ENCODE results near the gene GRPEL1.

GRPEL1 gene

DNA sequence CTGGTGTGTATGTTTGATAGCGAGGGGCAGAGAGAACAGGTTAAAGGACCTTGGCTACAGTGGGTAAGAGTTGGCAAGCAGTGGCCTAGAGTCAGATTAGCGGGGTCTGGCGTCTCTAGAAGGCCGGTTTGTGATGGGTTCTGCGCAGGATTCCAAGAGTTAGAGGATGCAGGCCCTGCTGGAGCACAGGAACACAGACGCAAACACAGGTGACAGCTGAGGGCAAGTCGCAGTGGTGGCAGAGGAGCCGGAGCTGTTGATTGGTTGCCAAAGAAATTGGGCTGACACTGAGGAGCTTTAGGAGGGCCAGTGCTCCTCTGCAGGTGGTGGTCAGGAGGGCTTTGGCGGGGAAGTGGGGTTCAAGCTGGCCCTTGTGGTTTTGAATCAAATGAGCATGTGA lies 20.9 kb downstream of the GRPEL1 start:
- CTCF ChIA-PET = interaction anchor here (0.6 kb wide), 1 partner anchor 954 kb away, joined by 4 read pairs; no protein-coding TSS in a partner anchor
- POLR2A ChIA-PET (ENCODE audit: low non-redundant PET) = no interaction called here
- TF ChIP-seq, protein P1, sequence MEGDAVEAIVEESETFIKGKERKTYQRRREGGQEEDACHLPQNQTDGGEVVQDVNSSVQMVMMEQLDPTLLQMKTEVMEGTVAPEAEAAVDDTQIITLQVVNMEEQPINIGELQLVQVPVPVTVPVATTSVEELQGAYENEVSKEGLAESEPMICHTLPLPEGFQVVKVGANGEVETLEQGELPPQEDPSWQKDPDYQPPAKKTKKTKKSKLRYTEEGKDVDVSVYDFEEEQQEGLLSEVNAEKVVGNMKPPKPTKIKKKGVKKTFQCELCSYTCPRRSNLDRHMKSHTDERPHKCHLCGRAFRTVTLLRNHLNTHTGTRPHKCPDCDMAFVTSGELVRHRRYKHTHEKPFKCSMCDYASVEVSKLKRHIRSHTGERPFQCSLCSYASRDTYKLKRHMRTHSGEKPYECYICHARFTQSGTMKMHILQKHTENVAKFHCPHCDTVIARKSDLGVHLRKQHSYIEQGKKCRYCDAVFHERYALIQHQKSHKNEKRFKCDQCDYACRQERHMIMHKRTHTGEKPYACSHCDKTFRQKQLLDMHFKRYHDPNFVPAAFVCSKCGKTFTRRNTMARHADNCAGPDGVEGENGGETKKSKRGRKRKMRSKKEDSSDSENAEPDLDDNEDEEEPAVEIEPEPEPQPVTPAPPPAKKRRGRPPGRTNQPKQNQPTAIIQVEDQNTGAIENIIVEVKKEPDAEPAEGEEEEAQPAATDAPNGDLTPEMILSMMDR (conservative IDR thresholded peaks at IDR 0.05; ENCODE audit: low read depth) = no peak
- no peak for DNase-seq (ENCODE audit: low spot score)
- H3K27ac ChIP-seq = 0 out of 2 replicates have a peak overlapping the region, but pooled peaks have one; percentile 5

DNA sequence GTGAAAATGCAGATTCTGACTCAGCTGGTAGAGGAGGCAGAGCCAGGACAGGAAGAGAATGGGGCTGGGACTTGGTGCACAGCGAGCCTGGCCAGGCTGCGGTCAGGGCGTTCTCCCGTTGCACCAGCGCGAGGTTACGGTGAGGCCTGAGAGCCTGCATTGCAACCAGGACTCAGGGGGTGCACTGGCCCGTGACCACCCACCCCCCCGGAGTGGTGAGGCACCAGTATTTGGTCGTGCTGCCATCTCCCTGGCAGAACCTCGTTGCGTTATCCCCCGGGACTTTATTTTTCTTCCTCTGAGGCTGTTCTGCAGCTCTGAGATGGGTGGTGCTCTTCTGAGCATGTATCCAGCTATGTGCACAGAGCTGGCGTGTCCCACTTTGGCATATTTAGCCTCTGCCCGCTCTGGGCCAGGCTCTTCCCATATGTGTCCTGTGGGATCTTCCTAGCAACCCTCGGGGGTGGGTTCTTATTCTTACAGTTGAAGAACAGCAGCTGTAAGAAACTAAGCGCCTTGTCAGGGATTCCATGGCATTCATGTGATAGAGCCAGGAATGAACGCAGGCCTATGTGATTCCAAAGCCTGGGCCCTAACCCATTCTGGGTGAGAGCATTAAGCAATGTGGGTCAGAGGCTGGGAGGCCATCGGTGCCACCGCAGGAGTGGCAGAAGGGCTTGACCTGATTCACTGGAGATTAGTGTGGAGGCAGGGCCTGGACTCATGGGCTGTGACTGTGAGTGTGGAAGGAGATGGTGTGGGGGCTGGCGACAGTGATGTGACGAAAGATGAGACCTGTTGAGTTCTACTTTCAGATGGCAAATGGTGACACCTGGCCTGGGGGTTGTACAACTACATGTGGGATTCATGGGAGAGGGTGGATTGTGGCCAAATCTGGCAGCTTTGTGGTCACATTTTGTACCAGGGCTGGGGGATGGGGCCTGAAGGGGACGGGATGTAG lies 21.6 kb downstream of the GRPEL1 start:
- TF ChIP-seq, protein P1 (conservative IDR thresholded peaks at IDR 0.05; ENCODE audit: low read depth) = no peak
- CTCF ChIA-PET = interaction anchor here (0.6 kb wide), 1 partner anchor 955 kb away, joined by 4 read pairs; no protein-coding TSS in a partner anchor
- no peak for DNase-seq (ENCODE audit: low spot score)
- H3K27ac ChIP-seq = peak overlapping the region; percentile 5; the same call in 1 of the 2 replicates
- POLR2A ChIA-PET (ENCODE audit: low non-redundant PET) = no interaction called here

DNA sequence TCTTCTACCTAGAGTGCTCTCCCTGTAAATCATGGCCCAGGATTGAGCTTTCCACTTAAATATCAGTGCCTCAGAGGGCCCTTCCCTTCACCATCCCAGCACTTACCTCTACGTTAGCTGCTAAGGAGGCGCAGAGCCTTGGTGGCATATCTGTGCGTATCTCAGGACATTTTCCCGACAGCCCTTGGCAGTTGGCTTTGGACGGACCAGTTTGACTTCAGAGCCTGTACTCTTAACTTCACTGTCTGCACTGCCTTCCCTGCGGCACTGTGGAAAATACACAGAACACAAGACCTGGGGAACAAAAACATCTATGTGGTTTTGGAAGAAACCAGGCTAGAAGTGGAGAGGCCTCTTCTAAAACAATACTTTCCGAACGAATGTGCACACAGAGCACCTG lies 22.3 kb downstream of the GRPEL1 start:
- 0 out of 2 replicates have a peak overlapping the region, but pooled peaks have one; percentile 5 for H3K27ac ChIP-seq
- ChIA-PET CTCF (interaction anchor here (1.1 kb wide), 1 partner anchor 26 kb away, joined by 5 read pairs; no protein-coding TSS in a partner anchor), POLR2A (ENCODE audit: low non-redundant PET) (no interaction called here)
- TF ChIP-seq, protein P1 (conservative IDR thresholded peaks at IDR 0.05; ENCODE audit: low read depth) = no peak
- no peak for DNase-seq (ENCODE audit: low spot score)

DNA sequence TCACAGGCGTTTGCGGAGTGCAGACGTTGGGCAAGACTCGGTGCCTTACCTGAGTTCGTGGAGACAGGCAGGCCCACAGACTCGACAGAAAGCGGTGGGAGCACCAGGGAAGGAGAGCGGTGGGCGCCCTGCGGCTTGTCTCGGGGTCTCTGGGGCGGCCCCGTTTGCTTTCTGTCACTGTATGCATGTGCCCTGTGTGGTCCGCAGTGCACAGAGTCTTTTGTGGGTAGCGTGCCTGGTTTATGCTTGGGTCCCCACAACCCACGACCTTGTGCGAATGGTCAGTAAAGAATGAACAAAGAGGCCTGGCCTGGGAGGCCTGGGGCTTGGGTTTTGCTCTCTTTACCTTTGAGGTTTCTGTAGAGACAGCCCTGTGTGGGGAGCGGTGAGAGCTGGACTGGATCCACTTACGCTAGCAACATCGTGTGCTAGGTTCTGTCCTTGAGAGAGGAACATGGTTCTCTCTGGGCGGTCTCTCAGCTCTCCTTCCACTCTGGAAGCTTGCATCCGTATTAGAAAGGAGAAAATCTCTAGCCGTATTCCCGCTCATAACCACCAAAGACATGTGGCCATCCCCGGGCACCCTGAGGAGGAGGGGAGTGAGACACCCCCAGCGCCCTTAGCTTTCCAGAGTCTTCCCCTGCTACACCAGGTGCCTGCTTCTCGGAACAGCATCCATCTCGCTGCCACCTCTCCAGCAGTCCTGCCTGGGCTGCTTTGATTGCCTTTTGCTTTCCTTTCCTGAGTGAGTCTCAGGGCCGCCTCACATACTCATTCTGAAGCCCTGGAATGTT lies 23.5 kb downstream of the GRPEL1 start:
- no peak for DNase-seq (ENCODE audit: low spot score)

DNA sequence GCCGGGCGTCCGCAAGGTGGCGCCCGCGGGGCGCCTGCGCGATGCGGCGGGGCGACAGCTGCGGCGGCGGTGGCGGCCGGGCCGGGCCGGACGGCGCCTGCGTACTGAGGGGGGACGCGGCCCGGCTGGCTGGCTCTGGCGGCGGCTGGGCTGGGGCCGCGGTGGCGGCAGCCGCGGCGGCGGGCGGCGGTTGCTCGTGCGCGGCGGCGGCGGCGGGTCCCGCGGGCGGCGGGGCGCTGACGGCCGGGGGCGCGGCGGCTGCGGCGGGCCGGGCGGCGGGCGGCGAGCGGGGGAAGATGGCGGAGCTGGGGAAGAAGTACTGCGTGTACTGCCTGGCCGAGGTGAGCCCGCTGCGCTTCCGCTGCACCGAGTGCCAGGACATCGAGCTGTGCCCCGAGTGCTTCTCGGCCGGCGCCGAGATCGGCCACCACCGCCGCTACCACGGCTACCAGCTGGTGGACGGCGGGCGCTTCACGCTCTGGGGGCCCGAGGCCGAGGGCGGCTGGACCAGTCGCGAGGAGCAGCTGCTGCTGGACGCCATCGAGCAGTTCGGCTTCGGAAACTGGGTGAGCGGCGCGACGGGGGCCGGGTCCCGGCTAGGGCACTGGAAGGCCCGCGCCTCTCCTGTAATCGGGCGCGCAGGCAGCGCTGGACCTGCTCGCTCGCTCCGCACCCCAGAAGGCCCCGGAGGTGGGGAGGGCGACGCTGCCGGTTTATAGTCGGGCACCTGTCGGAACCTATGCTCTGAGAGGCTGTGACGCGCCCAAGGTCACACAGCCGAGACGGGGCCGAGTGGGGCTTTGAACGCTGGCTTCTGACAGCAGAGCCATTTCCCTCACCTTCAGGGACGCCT lies 24.4 kb downstream of the GRPEL1 start, which contains the start of gene TADA2B:
Gene TADA2B, plus strand, starts transcription at position 89 of the 853 bp plus-strand sequence. Its CDS starts 208 bp downstream, at position 297.
- TF ChIP-seq, protein P1 (conservative IDR thresholded peaks at IDR 0.05; ENCODE audit: low read depth) = no peak; the same call in 1 of the 2 replicates
- DNase-seq (ENCODE audit: low spot score) = no peak
- ChIA-PET POLR2A (ENCODE audit: low non-redundant PET) (no interaction called here), CTCF (interaction anchor here (0.6 to 1.4 kb wide), 8 partner anchors 19 to 742 kb away, joined by 3 to 7 read pairs (median 3); no protein-coding TSS in a partner anchor)
- H3K27ac ChIP-seq = peak within 1 kb of the TSS; percentile 81

More for the DNA sequence above, 23.5 kb downstream of the GRPEL1 start:
- peak overlapping the region; percentile 81 for H3K27ac ChIP-seq
- TF ChIP-seq, protein P1 (conservative IDR thresholded peaks at IDR 0.05; ENCODE audit: low read depth) = no peak
- CTCF ChIA-PET = interaction anchor here (0.6 to 1.1 kb wide), 3 partner anchors 18 to 280 kb away, joined by 3 to 5 read pairs (median 3); no protein-coding TSS in a partner anchor
- POLR2A ChIA-PET (ENCODE audit: low non-redundant PET) = no interaction called here

Data from RWPE1 (cell line).